PC-9 (cell line): ENCODE measurements around the gene ARHGAP6. TPM values are rescaled to one million over a fixed set of nuclear protein-coding genes. Genes with fewer than 3 reads are reported as not detected.
"Not testable (repeated sequence)": the region's sequence is repeated elsewhere in the genome, so short reads cannot be mapped to it uniquely, and the experiment has no call there.

Experiments used
- BruUV-seq: library from RNA; stranded (reverse); fragments of 400-500 nt; replicated peaks from 2 replicates; lab custom pipeline; 2021; lab: Mats Ljungman, UMichigan
- CTCF ChIA-PET: fragments of 300-600 bp; sonication (Branson Sonifier 250); formaldehyde crosslinking; loops from one replicate; lab custom pipeline; 2022; ENCODE audit warnings: antibody characterized with exemption; lab: Charles Lee
- POLR2A ChIA-PET: fragments of 300-600 bp; sonication (Branson Sonifier 250); formaldehyde crosslinking; loops from one replicate; lab custom pipeline; 2022; ENCODE audit warnings: antibody characterized with exemption; ENCODE audit not compliant: unreplicated experiment; lab: Charles Lee
- DNase-seq, 2 experiments: peaks; one replicate each; pipeline versions ENCODE4 v3.0.0 to v3.0.0-alpha.2; 2015 to 2022; ENCODE audit warnings: mixed read lengths in 1 of 2
- H2AFZ ChIP-seq: fragments of 200-600 bp; sonication (generic); 2 replicates; pipeline ENCODE4 v1.8.1; 2017; ENCODE audit warnings: antibody characterized with exemption
- H3F3A ChIP-seq: fragments of 200-600 bp; sonication (generic); 2 replicates; pipeline ENCODE4 v1.8.1; 2017; ENCODE audit warnings: antibody characterized with exemption, mild to moderate bottlenecking, low read depth; ENCODE audit not compliant: insufficient read depth
- H3K27ac ChIP-seq: fragments of 200-600 bp; sonication (generic); 2 replicates; pipeline ENCODE4 v1.6.1; 2016; ENCODE audit warnings: mixed run types
- H3K27me3 ChIP-seq: fragments of 200-600 bp; sonication (generic); 2 replicates; pipeline ENCODE4 v1.6.1; 2016; ENCODE audit warnings: low read depth, mixed run types; ENCODE audit not compliant: insufficient read depth
- H3K36me3 ChIP-seq: fragments of 200-600 bp; sonication (generic); 2 replicates; pipeline ENCODE4 v1.6.1; 2016; ENCODE audit warnings: low read depth, mixed run types
- H3K4me1 ChIP-seq: fragments of 200-600 bp; sonication (generic); replicated peaks from 2 replicates; pipeline ENCODE4 v1.6.1; 2016; ENCODE audit warnings: mixed run types; ENCODE audit not compliant: insufficient read depth
- H3K4me2 ChIP-seq: fragments of 200-600 bp; sonication (generic); 2 replicates; pipeline ENCODE4 v1.6.1; 2017; ENCODE audit warnings: mixed run types
- H3K4me3 ChIP-seq: fragments of 200-600 bp; sonication (generic); 2 replicates; pipeline ENCODE4 v1.6.1; 2016; ENCODE audit warnings: mixed run types
- H3K79me2 ChIP-seq: fragments of 200-600 bp; sonication (generic); 2 replicates; pipeline ENCODE4 v1.6.1; 2017; ENCODE audit warnings: low read depth, mixed run types
- H3K9me2 ChIP-seq: fragments of 200-600 bp; sonication (generic); 2 replicates; pipeline ENCODE4 v1.8.1; 2017; ENCODE audit warnings: mild to moderate bottlenecking; ENCODE audit not compliant: insufficient read depth
- H3K9me3 ChIP-seq: fragments of 200-600 bp; sonication (generic); 2 replicates; pipeline ENCODE4 v1.8.1; 2016; ENCODE audit warnings: low read depth; ENCODE audit not compliant: insufficient read depth
- H4K20me1 ChIP-seq: fragments of 200-600 bp; sonication (generic); 2 replicates; pipeline ENCODE4 v1.8.1; 2017; ENCODE audit not compliant: insufficient read depth
- CTCF ChIP-seq: fragments of 200-600 bp; sonication (generic); conservative IDR thresholded peaks from 2 replicates; pipeline ENCODE4 v1.6.1; 2017; ENCODE audit warnings: mixed run types, antibody characterized with exemption, mild to moderate bottlenecking, moderate library complexity
- EZH2 ChIP-seq: fragments of 200-600 bp; sonication (generic); IDR thresholded peaks from 2 replicates; pipeline ENCODE4 v1.8.0; 2017; ENCODE audit warnings: antibody characterized with exemption, low read depth
- intact Hi-C: fragments of 100-400 bp; cut with micrococcal nuclease; formaldehyde crosslinking; loops from one replicate; pipeline ENCODE4 v1.10.0; 2022; ENCODE audit not compliant: unreplicated experiment
- total RNA-seq: library from RNA; stranded (reverse); gene quantifications from 2 replicates; pipeline ENCODE4 v1.2.3, GENCODE V29; 2021

The ARHGAP6 gene
- total RNA-seq, 1 experiment from 2014 or later: not detected

GRCh38 chrX:11580789-11581188 is 84.9 kb downstream of the ARHGAP6 start:
- no peak overlapping the region for H3K27ac ChIP-seq
- no peak for TF ChIP-seq EZH2
- no peak for TF ChIP-seq CTCF
- no peaks in the 10 kb centered on the region for H3K9me2 ChIP-seq
- intact Hi-C loops: no loop called here
- no peak overlapping the region for H3K4me3 ChIP-seq
- POLR2A ChIA-PET: no interaction called here
- no peaks in the 10 kb centered on the region for H3F3A ChIP-seq
- no peak for DNase-seq
- H3K27me3 ChIP-seq: no peaks in the 10 kb centered on the region
- no peaks in the 10 kb centered on the region for H3K79me2 ChIP-seq
- no peaks in the 10 kb centered on the region for H3K9me3 ChIP-seq
- no peaks in the 10 kb centered on the region for H3K4me1 ChIP-seq
- BruUV-seq: no TSS peak
- CTCF ChIA-PET: no interaction called here
- no peaks in the 10 kb centered on the region for H4K20me1 ChIP-seq
- H3K4me2 ChIP-seq: no peak overlapping the region
- no peak overlapping the region for H2AFZ ChIP-seq
- H3K36me3 ChIP-seq: no peaks in the 10 kb centered on the region

- H3K4me3 ChIP-seq: no peak overlapping the region
- intact Hi-C loops: no loop called here
- POLR2A ChIA-PET: no interaction called here
- H2AFZ ChIP-seq: no peak overlapping the region
- H3K4me2 ChIP-seq: no peak overlapping the region
- no peaks in the 10 kb centered on the region for H4K20me1 ChIP-seq
- no peaks in the 10 kb centered on the region for H3K79me2 ChIP-seq
- TF ChIP-seq EZH2: no peak
- no peak for TF ChIP-seq CTCF
- CTCF ChIA-PET: no interaction called here
- no TSS peak for BruUV-seq
- no peaks in the 10 kb centered on the region for H3F3A ChIP-seq
- no peaks in the 10 kb centered on the region for H3K9me3 ChIP-seq
- no peak overlapping the region for H3K27ac ChIP-seq
- H3K27me3 ChIP-seq: no peaks in the 10 kb centered on the region
- no peak for DNase-seq
- no peaks in the 10 kb centered on the region for H3K36me3 ChIP-seq
- no peaks in the 10 kb centered on the region for H3K9me2 ChIP-seq
- H3K4me1 ChIP-seq: no peaks in the 10 kb centered on the region
These were observed 85.8 kb downstream of the ARHGAP6 start for GRCh38 chrX:11579636-11580600.

- H2AFZ ChIP-seq, H3K9me2 ChIP-seq, DNase-seq, H3K4me2 ChIP-seq, CTCF ChIA-PET, intact Hi-C loops, POLR2A ChIA-PET, H3K27me3 ChIP-seq, BruUV-seq, H3K9me3 ChIP-seq, H3F3A ChIP-seq, H3K27ac ChIP-seq, H3K4me1 ChIP-seq, H3K4me3 ChIP-seq, H4K20me1 ChIP-seq, H3K79me2 ChIP-seq, H3K36me3 ChIP-seq: not testable (repeated sequence)
These were observed 87.4 kb downstream of the ARHGAP6 start for GRCh38 chrX:11578301-11578700.
